ENCODE results near the gene IL10RA. TPM values are rescaled to one million over a fixed set of nuclear protein-coding genes. Genes with fewer than 3 reads are reported as not detected.

IL10RA gene
- total RNA-seq, 2 donors from 2014 or later, result 4.5 to 10.7 TPM

- intact Hi-C loops (cut with DNase I), result no loop called here
- Histone ChIP-seq H3K27ac (no peak overlapping the region), H3K36me3 (no peaks in the 10 kb centered on the region), H3K27me3 (replicated peaks; ENCODE audit: insufficient read depth) (no peaks in the 10 kb centered on the region), H3K9me3 (no peaks in the 10 kb centered on the region), H3K4me1 (replicated peaks) (no peaks in the 10 kb centered on the region), H3K4me3 (no peak overlapping the region)
- 88% methylated on average over 4 of the region's 4 CpGs for WGBS
- TF ChIP-seq POLR2AphosphoS5 (IDR thresholded peaks at IDR 0.05) (no peak), POLR2A (IDR thresholded peaks at IDR 0.05) (no peak), CTCF (IDR thresholded peaks at IDR 0.05) (no peak)
- no peak for DNase-seq (ENCODE audit: low spot score)
Observed at GRCh38 chr11:117996058-117996457, 9.9 kb downstream of the IL10RA start.

- TF ChIP-seq POLR2AphosphoS5 (IDR thresholded peaks at IDR 0.05) (no peak), POLR2A (IDR thresholded peaks at IDR 0.05) (no peak), CTCF (IDR thresholded peaks at IDR 0.05) (no peak)
- Histone ChIP-seq H3K27me3 (replicated peaks; ENCODE audit: insufficient read depth) (no peaks in the 10 kb centered on the region), H3K9me3 (no peaks in the 10 kb centered on the region), H3K27ac (no peak overlapping the region), H3K4me3 (no peak overlapping the region), H3K4me1 (replicated peaks) (no peaks in the 10 kb centered on the region), H3K36me3 (no peaks in the 10 kb centered on the region)
- intact Hi-C loops (cut with DNase I), result no loop called here
- no peak for DNase-seq (ENCODE audit: low spot score)
- WGBS, result 96% methylated on average over 2 of the region's 2 CpGs
Observed at GRCh38 chr11:117997406-117997805, 11.2 kb downstream of the IL10RA start.

GRCh38 chr11:117997823-117998579, 11.8 kb downstream of the IL10RA start:
- intact Hi-C loops (cut with DNase I), result no loop called here
- Histone ChIP-seq H3K36me3 (no peaks in the 10 kb centered on the region), H3K9me3 (no peaks in the 10 kb centered on the region), H3K27ac (no peak overlapping the region), H3K4me3 (no peak overlapping the region), H3K27me3 (replicated peaks; ENCODE audit: insufficient read depth) (no peaks in the 10 kb centered on the region), H3K4me1 (replicated peaks) (no peaks in the 10 kb centered on the region)
- 90% methylated on average over 9 of the region's 9 CpGs for WGBS
- no peak for TF ChIP-seq POLR2A (IDR thresholded peaks at IDR 0.05)
- no peak for TF ChIP-seq CTCF (IDR thresholded peaks at IDR 0.05)
- TF ChIP-seq POLR2AphosphoS5 (IDR thresholded peaks at IDR 0.05), result no peak
- no peak for DNase-seq (ENCODE audit: low spot score)

GRCh38 chr11:117998664-117999353, 12.6 kb downstream of the IL10RA start:
- Histone ChIP-seq H3K36me3 (no peaks in the 10 kb centered on the region), H3K27me3 (replicated peaks; ENCODE audit: insufficient read depth) (no peaks in the 10 kb centered on the region), H3K4me1 (replicated peaks) (no peaks in the 10 kb centered on the region), H3K9me3 (no peaks in the 10 kb centered on the region), H3K27ac (no peak overlapping the region), H3K4me3 (no peak overlapping the region)
- TF ChIP-seq POLR2AphosphoS5 (IDR thresholded peaks at IDR 0.05) (no peak), POLR2A (IDR thresholded peaks at IDR 0.05) (no peak), CTCF (IDR thresholded peaks at IDR 0.05) (no peak)
- 88% methylated on average over 9 of the region's 10 CpGs for WGBS
- DNase-seq (ENCODE audit: low spot score), result no peak
- intact Hi-C loops (cut with DNase I), result no loop called here

All from prostate gland (tissue), 2 donors.